ENCODE measurements around the gene CRY1. TPM values are rescaled to one million over a fixed set of nuclear protein-coding genes. Genes with fewer than 3 reads are reported as not detected.
A peak's percentile ranks its signal among the peaks of the same experiment; 100 is the strongest.

Gene CRY1
- total RNA-seq, 2 donors from 2014 or later = 9.5 to 17.2 TPM

GRCh38 chr12:106984588-106985137 lies 108.7 kb downstream of the CRY1 start:
- ATAC-seq = no peak
- intact Hi-C loops (cut with DNase I) = loop anchor here in 1 of 2 donors (5.0 kb wide), 1 partner anchor 108 kb away; the partner anchor contains the start of gene CRY1

GRCh38 chr12:106982229-106982628 lies 111.1 kb downstream of the CRY1 start:
- DNase-seq (no peak), ATAC-seq (no peak)
- intact Hi-C loops (cut with DNase I) = no loop called here

More at GRCh38 chr12:106984588-106985137, 108.7 kb downstream of the CRY1 start:
- no peak for DNase-seq

- intact Hi-C loops (cut with DNase I) = no loop called here
- no peak for DNase-seq
- no peak for ATAC-seq
Observed at GRCh38 chr12:106981788-106982187, 111.6 kb downstream of the CRY1 start.

DNA sequence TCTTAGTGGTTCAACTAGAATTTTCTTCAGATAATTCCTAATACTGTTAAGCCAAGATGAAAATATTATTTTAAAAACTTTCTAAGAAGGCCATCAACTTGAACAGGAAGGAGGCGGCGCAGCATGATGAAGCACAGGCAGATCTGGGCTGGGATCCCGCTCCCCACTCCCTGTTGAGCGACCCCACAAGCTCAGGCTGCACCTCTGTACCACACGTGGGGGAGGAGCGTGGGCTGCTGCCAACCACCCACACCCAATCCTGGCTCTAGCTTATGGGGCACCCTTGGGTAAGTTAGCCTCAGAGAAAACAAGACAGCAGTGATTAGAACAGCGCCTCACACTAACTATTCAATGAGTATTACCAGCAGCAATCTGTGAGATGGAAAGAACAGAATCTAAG lies 112.4 kb downstream of the CRY1 start:
- ATAC-seq (peak in 1 of 2 donors; percentile 12), DNase-seq (no peak)
- intact Hi-C loops (cut with DNase I) = no loop called here

- peak; percentile 42 to 51 for ATAC-seq
- DNase-seq = peak; percentile 82
- intact Hi-C loops (cut with DNase I) = no loop called here
Observed at GRCh38 chr12:106978035-106978800, 115.1 kb downstream of the CRY1 start.

GRCh38 chr12:106976668-106977067 lies 116.7 kb downstream of the CRY1 start:
- intact Hi-C loops (cut with DNase I) = no loop called here
- DNase-seq = no peak
- peak in 1 of 2 donors; percentile 7 for ATAC-seq

GRCh38 chr12:106975993-106976658 lies 117.2 kb downstream of the CRY1 start:
- DNase-seq (no peak), ATAC-seq (peak; percentile 60 to 83)
- intact Hi-C loops (cut with DNase I) = no loop called here

GRCh38 chr12:106975098-106975497 lies 118.3 kb downstream of the CRY1 start:
- intact Hi-C loops (cut with DNase I) = no loop called here
- no peak for DNase-seq
- ATAC-seq = peak in 1 of 2 donors; percentile 11

GRCh38 chr12:106974511-106974910 lies 118.8 kb downstream of the CRY1 start:
- no peak for DNase-seq
- ATAC-seq = no peak
- intact Hi-C loops (cut with DNase I) = no loop called here

DNA sequence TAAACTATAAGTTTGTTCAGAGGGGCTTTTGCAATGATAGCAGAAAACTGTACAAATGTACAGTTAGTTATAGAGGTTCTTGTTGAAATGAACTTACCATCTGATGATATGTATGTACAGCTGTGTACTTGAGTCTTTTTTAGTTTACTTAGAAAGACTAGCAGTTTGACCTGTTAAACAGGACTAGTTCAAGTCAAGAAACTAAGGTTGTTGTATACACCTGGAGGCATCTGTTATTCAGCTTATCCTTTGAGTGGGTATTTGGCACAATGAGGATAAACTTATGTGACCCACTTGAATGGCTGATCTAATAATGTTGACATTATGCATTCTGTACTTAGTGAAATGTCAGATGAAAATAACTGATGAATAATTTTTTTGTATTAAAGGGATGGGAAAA lies 119.8 kb downstream of the CRY1 start:
- intact Hi-C loops (cut with DNase I) = no loop called here
- ATAC-seq = no peak

DNA sequence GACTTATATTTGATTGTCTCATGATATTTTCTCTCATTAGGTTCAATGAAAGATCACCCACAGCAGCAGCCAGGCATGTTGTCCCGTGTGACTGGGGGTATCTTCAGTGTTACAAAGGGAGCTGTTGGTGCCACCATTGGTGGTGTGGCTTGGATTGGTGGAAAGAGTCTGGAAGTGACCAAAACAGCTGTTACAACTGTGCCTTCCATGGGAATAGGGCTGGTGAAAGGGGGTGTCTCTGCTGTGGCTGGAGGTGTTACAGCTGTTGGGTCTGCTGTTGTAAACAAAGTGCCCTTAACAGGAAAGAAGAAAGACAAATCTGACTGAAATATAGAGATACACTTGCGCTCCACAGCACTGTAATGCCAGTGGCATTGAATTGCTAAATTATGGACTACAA lies 122.3 kb downstream of the CRY1 start:
- DNase-seq (no peak), ATAC-seq (no peak)
- intact Hi-C loops (cut with DNase I) = no loop called here

More for the DNA sequence above, 119.8 kb downstream of the CRY1 start:
- no peak for DNase-seq

GRCh38 chr12:106964526-106964925 lies 128.8 kb downstream of the CRY1 start:
- intact Hi-C loops (cut with DNase I) = no loop called here
- no peak for DNase-seq
- ATAC-seq = no peak

DNA sequence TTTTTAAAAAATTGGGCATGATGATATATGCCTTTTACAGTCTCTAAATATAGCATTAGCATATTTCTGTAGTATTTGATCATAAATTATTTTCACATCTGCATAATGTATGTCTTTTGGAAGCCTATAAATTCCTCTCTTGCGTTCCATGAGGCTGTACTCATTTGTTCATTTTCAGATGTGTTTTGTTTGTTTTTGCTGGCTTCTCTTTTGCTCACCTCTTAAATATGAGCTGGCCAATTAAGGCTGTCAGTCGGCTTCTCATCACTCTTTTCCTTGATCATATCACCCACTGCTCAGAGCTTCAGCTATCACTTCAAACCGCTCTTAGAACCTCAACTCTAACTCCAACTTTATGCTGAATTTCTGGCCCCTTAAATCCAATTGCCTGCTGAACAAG lies 131.1 kb downstream of the CRY1 start:
- intact Hi-C loops (cut with DNase I) = no loop called here
- DNase-seq (no peak), ATAC-seq (peak; percentile 27 to 38)

DNA sequence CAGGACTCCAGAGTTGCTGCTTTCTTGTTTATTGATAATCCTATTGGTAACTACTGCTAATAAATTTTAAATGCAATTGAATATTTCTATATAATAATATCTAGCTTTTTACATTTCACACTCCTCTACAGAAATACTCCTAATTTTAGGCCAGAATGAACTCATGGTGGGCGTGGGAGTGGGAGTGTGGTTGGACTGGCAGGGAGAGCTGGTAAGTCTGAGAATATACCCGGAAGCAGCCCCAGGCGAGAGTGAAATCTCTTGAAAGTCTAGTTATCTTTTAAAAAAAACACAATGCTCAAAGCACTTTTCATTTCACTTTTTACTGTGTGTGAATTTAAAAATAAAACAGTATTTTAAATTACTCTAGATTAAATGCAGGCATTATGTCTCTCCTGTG lies 132.9 kb downstream of the CRY1 start:
- DNase-seq = no peak
- intact Hi-C loops (cut with DNase I) = no loop called here
- no peak for ATAC-seq

GRCh38 chr12:106957583-106957982 lies 135.8 kb downstream of the CRY1 start:
- intact Hi-C loops (cut with DNase I) = loop anchor here in 1 of 2 donors (5.0 kb wide), 1 partner anchor 135 kb away; the partner anchor contains the start of gene CRY1
- ATAC-seq (no peak), DNase-seq (no peak)

DNA sequence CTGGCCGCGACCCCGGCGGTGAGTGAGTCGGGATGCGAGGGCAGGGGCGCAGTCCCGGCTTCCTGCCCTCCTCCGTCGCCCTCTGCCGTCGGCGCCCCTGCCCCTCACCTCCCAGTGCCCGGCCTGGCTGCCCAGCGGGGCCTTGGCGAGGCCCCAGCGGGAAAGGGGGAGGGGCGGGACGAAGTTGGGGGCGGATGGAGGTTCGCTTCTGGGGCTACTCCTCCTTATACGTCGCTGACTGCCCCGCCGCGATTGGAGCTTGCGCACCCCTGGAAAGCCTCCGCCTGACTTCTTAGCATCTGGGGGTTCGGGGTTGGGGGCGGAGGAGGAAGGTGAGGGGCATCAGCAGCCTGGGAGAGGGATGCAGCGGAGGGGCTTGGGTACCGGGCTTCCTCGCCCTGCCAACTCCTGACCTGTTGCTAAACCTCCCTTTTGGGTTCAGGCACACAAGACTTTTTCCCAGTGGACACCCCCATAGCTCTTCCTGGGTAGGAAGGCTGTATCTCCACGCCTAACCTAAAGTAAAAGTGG lies 137.2 kb downstream of the CRY1 start:
- peak; percentile 72 for DNase-seq
- intact Hi-C loops (cut with DNase I) = loop anchor here in 1 of 2 donors (5.0 kb wide), 1 partner anchor 136 kb away; the partner anchor contains the start of gene CRY1
- ATAC-seq = peak; percentile 66 to 68

GRCh38 chr12:106955377-106956047 lies 137.8 kb downstream of the CRY1 start, which contains the start of gene TMEM263:
Gene TMEM263, plus strand, starts transcription at chr12:106955907. Its CDS starts 11,210 bp downstream, at chr12:106967117.
- ATAC-seq = peak; percentile 93 to 95

DNA sequence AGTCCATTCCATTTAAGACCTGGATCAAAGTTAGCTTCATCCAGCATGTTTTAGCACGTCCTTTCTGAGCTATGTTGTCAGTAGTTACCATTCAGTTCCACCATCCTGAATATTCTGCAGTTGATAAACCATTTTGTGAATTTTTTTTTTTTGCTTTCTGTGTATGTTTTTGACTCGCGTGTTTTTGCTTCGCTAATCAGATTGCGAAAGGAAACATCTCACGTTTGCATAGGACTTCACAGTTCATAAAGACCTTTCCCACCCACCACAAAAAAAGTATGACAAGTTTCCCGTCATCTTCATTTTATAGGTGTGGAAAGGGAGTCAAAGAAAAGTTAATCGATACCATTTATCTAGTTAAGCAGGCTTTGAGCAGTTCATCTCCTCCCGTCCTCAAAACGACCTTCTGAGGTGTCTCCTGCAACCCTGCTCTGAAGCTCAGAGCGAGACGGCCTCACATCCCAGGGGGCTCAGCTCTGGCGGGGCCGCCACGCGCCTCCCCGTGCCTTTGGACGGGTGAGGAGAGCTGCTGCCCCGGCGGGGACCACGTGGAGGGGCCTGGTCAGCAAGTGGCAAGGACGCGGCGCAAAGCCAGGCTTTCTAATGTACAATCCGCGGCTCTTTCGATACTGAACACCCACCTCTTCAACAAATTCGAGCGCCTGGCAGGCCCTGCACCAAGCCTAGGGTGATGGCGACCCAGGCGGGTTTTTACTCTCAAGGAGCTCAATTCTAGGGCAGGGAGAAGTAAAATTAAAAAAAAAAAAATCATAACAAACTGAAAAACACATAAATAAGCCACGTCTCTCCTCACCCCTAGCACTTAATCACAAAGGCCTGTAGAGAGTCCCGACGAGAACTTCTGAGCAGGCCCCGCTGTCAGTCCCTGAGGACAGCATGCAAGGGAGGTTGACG lies 138.6 kb downstream of the CRY1 start:
- peak; percentile 58 for DNase-seq
- peak in 1 of 2 donors; percentile 0 for ATAC-seq
- intact Hi-C loops (cut with DNase I) = loop anchor here in 1 of 2 donors (5.0 kb wide), 1 partner anchor 138 kb away; the partner anchor contains the start of gene CRY1

More at GRCh38 chr12:106955377-106956047, 137.8 kb downstream of the CRY1 start, which contains the start of gene TMEM263:
- intact Hi-C loops (cut with DNase I) = loop anchor here in 1 of 2 donors (5.0 kb wide), 1 partner anchor 137 kb away; the partner anchor contains the start of gene CRY1
- peak; percentile 95 for DNase-seq
